Astrocyte (in vitro differentiated cells and primary cell): ENCODE measurements around the gene LGALS3BP. TPM values are rescaled to one million over a fixed set of nuclear protein-coding genes. Genes with fewer than 3 reads are reported as not detected.

Experiments used
- DNase-seq: peaks from one replicate; pipeline ENCODE4 v3.0.0-alpha.2; 2010; ENCODE audit warnings: low read depth
- FAIRE-seq: peaks from 2 replicates; lab custom pipeline; 2011; peaks lifted over from hg19 to GRCh38; lab: Jason Lieb, UNC
- H2AFZ ChIP-seq: 2 replicates; pipeline ENCODE4 v1.6.0; 2012; ENCODE audit warnings: low read depth, low read length, inconsistent platforms
- H3K27ac ChIP-seq: 2 replicates; pipeline ENCODE4 v1.5.1; 2011; ENCODE audit warnings: low read depth, low read length, inconsistent platforms
- H3K27me3 ChIP-seq: 2 replicates; pipeline ENCODE4 v1.6.0; 2011; ENCODE audit warnings: low read length, inconsistent platforms; ENCODE audit not compliant: insufficient read depth
- H3K36me3 ChIP-seq: 2 replicates; pipeline ENCODE4 v1.5.1; 2011; ENCODE audit warnings: low read length, inconsistent platforms; ENCODE audit not compliant: insufficient read depth
- H3K4me1 ChIP-seq: 2 replicates; pipeline ENCODE4 v1.5.1; 2011; ENCODE audit warnings: low read length, inconsistent platforms; ENCODE audit not compliant: insufficient read depth
- H3K4me2 ChIP-seq: 2 replicates; pipeline ENCODE4 v1.6.0; 2012; ENCODE audit warnings: low read length, inconsistent platforms
- H3K4me3 ChIP-seq: 2 replicates; pipeline ENCODE4 v1.5.1; 2011; ENCODE audit warnings: low read depth, mild to moderate bottlenecking, low read length, inconsistent platforms; ENCODE audit not compliant: insufficient read depth
- H3K79me2 ChIP-seq: 2 replicates; pipeline ENCODE4 v1.6.0; 2012; ENCODE audit warnings: mild to moderate bottlenecking, low read length, inconsistent platforms; ENCODE audit not compliant: insufficient read depth
- H3K9ac ChIP-seq: 2 replicates; pipeline ENCODE4 v1.6.0; 2012; ENCODE audit warnings: mild to moderate bottlenecking, low read length, inconsistent platforms
- H3K9me3 ChIP-seq: 2 replicates; pipeline ENCODE4 v1.5.1; 2012; ENCODE audit warnings: low read depth, mild to moderate bottlenecking, low read length, inconsistent platforms; ENCODE audit not compliant: insufficient read depth
- H4K20me1 ChIP-seq: 2 replicates; pipeline ENCODE4 v1.6.0; 2012; ENCODE audit warnings: low read length, inconsistent platforms; ENCODE audit not compliant: insufficient read depth
- H3K27ac Mint-ChIP-seq: one replicate; pipeline ENCODE4 v1.8.0; 2021; ENCODE audit warnings: mild to moderate bottlenecking, mixed read lengths; ENCODE audit not compliant: unreplicated experiment
- H3K27me3 Mint-ChIP-seq: one replicate; pipeline ENCODE4 v1.8.0; 2021; ENCODE audit warnings: low read depth, mixed read lengths; ENCODE audit not compliant: unreplicated experiment
- H3K36me3 Mint-ChIP-seq: one replicate; pipeline ENCODE4 v1.8.0; 2021; ENCODE audit warnings: low read depth, mixed read lengths; ENCODE audit not compliant: unreplicated experiment
- H3K4me1 Mint-ChIP-seq: one replicate; pipeline ENCODE4 v1.8.0; 2021; ENCODE audit warnings: low read depth, mixed read lengths; ENCODE audit not compliant: unreplicated experiment
- H3K4me3 Mint-ChIP-seq: one replicate; pipeline ENCODE4 v1.8.0; 2021; ENCODE audit warnings: mild to moderate bottlenecking, moderate library complexity, mixed read lengths; ENCODE audit not compliant: unreplicated experiment
- H3K9me3 Mint-ChIP-seq: one replicate; pipeline ENCODE4 v1.8.0; 2021; ENCODE audit warnings: mild to moderate bottlenecking, mixed read lengths; ENCODE audit not compliant: unreplicated experiment
- CTCF ChIP-seq: IDR thresholded peaks from 2 replicates; pipeline ENCODE4 v1.5.1; 2011; ENCODE audit warnings: low read depth, mild to moderate bottlenecking, inconsistent platforms, low read length, moderate library complexity; ENCODE audit not compliant: insufficient read depth
- EZH2 ChIP-seq: IDR thresholded peaks from 2 replicates; pipeline ENCODE4 v1.6.1; 2012; ENCODE audit warnings: mild to moderate bottlenecking, low read length, inconsistent platforms; ENCODE audit not compliant: insufficient read depth
- total RNA-seq: library from RNA; stranded (reverse); gene quantifications from 2 replicates; pipeline ENCODE4 v1.2.1, GENCODE V29; 2021

The LGALS3BP gene
- total RNA-seq, 1 donor from 2014 or later, result 495 TPM

- no peak overlapping the region for H3K4me3 ChIP-seq
- peaks cover 58% of the 10 kb centered on the region for H3K4me1 ChIP-seq
- Mint-ChIP-seq H3K4me1 (peaks cover 36% of the 10 kb centered on the region), H3K4me3 (peak overlapping the region; percentile 45), H3K27ac (peak overlapping the region; percentile 56), H3K9me3 (no peaks in the 10 kb centered on the region), H3K27me3 (peaks cover 5% of the 10 kb centered on the region), H3K36me3 (no peaks in the 10 kb centered on the region)
- H3K27me3 ChIP-seq, result no peaks in the 10 kb centered on the region
- FAIRE-seq (peak; percentile 87), DNase-seq (peak; percentile 97)
- H3K79me2 ChIP-seq, result no peaks in the 10 kb centered on the region
- H3K27ac ChIP-seq, result peak overlapping the region; percentile 94
- H3K4me2 ChIP-seq, result peak overlapping the region; percentile 83
- H4K20me1 ChIP-seq, result no peaks in the 10 kb centered on the region
- TF ChIP-seq EZH2 (no peak), CTCF (no peak)
- no peak overlapping the region for H2AFZ ChIP-seq
- peak overlapping the region; percentile 80 for H3K9ac ChIP-seq
- H3K36me3 ChIP-seq, result no peaks in the 10 kb centered on the region
- no peaks in the 10 kb centered on the region for H3K9me3 ChIP-seq
Observed at GRCh38 chr17:78935419-78936323, 44.1 kb downstream of the LGALS3BP start.

- peaks cover 50% of the 10 kb centered on the region for H3K4me1 ChIP-seq
- no peaks in the 10 kb centered on the region for H3K36me3 ChIP-seq
- H3K4me2 ChIP-seq, result peak overlapping the region; percentile 83
- H4K20me1 ChIP-seq, result no peaks in the 10 kb centered on the region
- H3K79me2 ChIP-seq, result no peaks in the 10 kb centered on the region
- no peak overlapping the region for H3K4me3 ChIP-seq
- H3K27me3 ChIP-seq, result no peaks in the 10 kb centered on the region
- Mint-ChIP-seq H3K9me3 (no peaks in the 10 kb centered on the region), H3K27ac (peak overlapping the region; percentile 97), H3K36me3 (no peaks in the 10 kb centered on the region), H3K27me3 (peaks cover 5% of the 10 kb centered on the region), H3K4me1 (peaks cover 31% of the 10 kb centered on the region), H3K4me3 (peak overlapping the region; percentile 70)
- TF ChIP-seq EZH2 (no peak), CTCF (no peak)
- DNase-seq, result no peak
- FAIRE-seq, result no peak
- H3K9ac ChIP-seq, result peak overlapping the region; percentile 80
- H3K27ac ChIP-seq, result peak overlapping the region; percentile 94
- H3K9me3 ChIP-seq, result no peaks in the 10 kb centered on the region
- H2AFZ ChIP-seq, result no peak overlapping the region
Observed at GRCh38 chr17:78934681-78935418, 44.9 kb downstream of the LGALS3BP start.
